ENCODE measurements around the gene PLXDC2. TPM values are rescaled to one million over a fixed set of nuclear protein-coding genes. Genes with fewer than 3 reads are reported as not detected.

Gene PLXDC2
- total and polyA plus RNA-seq, 2 experiments from 2014 or later: 13.5 to 19.4 TPM

GRCh38 chr10:19860107-19860506 is 43.9 kb downstream of the PLXDC2 start:
- no peaks in the 10 kb centered on the region for H3K27me3 Mint-ChIP-seq (ENCODE audit: insufficient read depth, low read depth, poor library complexity)
- H4K20me1 ChIP-seq (replicated peaks; ENCODE audit: insufficient read depth): 0 out of 2 replicates have a peak, but pooled peaks cover 8% of the 10 kb centered on the region
- H3K36me3 ChIP-seq (ENCODE audit: insufficient read depth): no peaks in the 10 kb centered on the region
- H3K9me3 Mint-ChIP-seq: no peaks in the 10 kb centered on the region
- no peak overlapping the region for H3K27ac Mint-ChIP-seq
- DNase-seq (ENCODE audit: low spot score): no peak
- H3K4me3 Mint-ChIP-seq: no peak overlapping the region
- TF ChIP-seq ZNF114 (CRISPR knock-in tag; IDR thresholded peaks at IDR 0.05): no peak
- TF ChIP-seq STAT1 (IDR thresholded peaks at IDR 0.05; ENCODE audit: unreplicated experiment): no peak
- TF ChIP-seq ZNF462 (CRISPR knock-in tag; IDR thresholded peaks at IDR 0.05): no peak
- TF ChIP-seq ZNF331 (CRISPR knock-in tag; IDR thresholded peaks at IDR 0.05; ENCODE audit: low read depth): no peak
- no peak for TF ChIP-seq REST (IDR thresholded peaks at IDR 0.05; ENCODE audit: unreplicated experiment)
- TF ChIP-seq ETS1 (IDR thresholded peaks at IDR 0.05): no peak
- no peak for TF ChIP-seq EZH2phosphoT487 (IDR thresholded peaks at IDR 0.05; ENCODE audit: unreplicated experiment)
- no peak for TF ChIP-seq JUNB (IDR thresholded peaks at IDR 0.05; ENCODE audit: unreplicated experiment)
- no peak for TF ChIP-seq NANOG (IDR thresholded peaks at IDR 0.05; ENCODE audit: borderline replicate concordance)
- TF ChIP-seq POLR2AphosphoS5 (IDR thresholded peaks at IDR 0.05; ENCODE audit: low read depth): no peak
- TF ChIP-seq CTCF (conservative IDR thresholded peaks at IDR 0.05; ENCODE audit: low read depth in 2 of 2): no peak
- TF ChIP-seq EZH2 (IDR thresholded peaks at IDR 0.05; ENCODE audit: low read depth, unreplicated experiment): no peak
- no peak for TF ChIP-seq CREB1 (CRISPR knock-in tag; IDR thresholded peaks at IDR 0.05; ENCODE audit: low read depth)
- no peaks in the 10 kb centered on the region for H3K9me2 ChIP-seq (ENCODE audit: insufficient read depth)
- H3K27me3 ChIP-seq (ENCODE audit: insufficient read depth): no peaks in the 10 kb centered on the region
- no peak overlapping the region for H3K4me2 ChIP-seq
- H3K4me1 Mint-ChIP-seq: peaks cover 34% of the 10 kb centered on the region
- H3F3A ChIP-seq (replicated peaks; ENCODE audit: low read depth): no peaks in the 10 kb centered on the region
- no peak overlapping the region for H3K27ac ChIP-seq (ENCODE audit: low read depth)
- peaks cover 81% of the 10 kb centered on the region for H3K79me2 ChIP-seq (replicated peaks; ENCODE audit: insufficient read depth)
- no peak for ATAC-seq
- H3K4me1 ChIP-seq (ENCODE audit: insufficient read depth): 0 out of 2 replicates have a peak, but pooled peaks cover 7% of the 10 kb centered on the region
- peaks cover 7% of the 10 kb centered on the region; the same call in 2 of the 3 replicates for H3K36me3 Mint-ChIP-seq (ENCODE audit: low read depth)
- H3K4me3 ChIP-seq: no peak overlapping the region
- H2AFZ ChIP-seq: no peak overlapping the region
